ENCODE results near the gene ADARB2. TPM values are rescaled to one million over a fixed set of nuclear protein-coding genes. Genes with fewer than 3 reads are reported as not detected.

ADARB2 gene
- total and polyA plus RNA-seq, 7 experiments from 2014 or later, result 0.05 to 13.6 (median 6.3) TPM; not detected in 3

DNA sequence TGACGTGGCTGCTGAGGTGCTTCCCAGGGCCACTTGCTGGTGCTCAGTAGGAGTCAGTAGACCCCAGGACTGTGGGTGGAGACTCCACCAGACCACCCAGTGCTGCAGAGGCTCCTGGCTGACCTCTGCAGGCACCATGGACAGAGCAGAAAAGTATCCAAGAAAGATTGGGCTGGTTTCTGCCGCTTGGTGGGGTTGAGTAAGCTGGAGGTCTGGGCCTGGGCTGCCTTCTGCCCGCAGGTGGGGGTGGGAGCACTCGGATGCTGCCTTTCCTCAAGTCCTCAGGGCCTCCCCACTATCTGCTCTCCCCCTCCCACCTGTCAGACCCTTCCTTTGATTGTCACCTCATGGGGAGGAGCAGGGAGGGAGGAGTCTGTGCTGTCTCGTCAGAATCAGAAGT is 589.5 kb downstream of the ADARB2 start:
- H3K4me3 ChIP-seq (ENCODE audit: low read length), result no peak overlapping the region
- no peak overlapping the region for H3K27ac ChIP-seq (ENCODE audit: low read depth, low read length)
- Mint-ChIP-seq H3K27me3 (peaks cover 7 to 21% (median 16%) of the 10 kb centered on the region in 5 donors), H3K36me3 (peaks cover 0 to 4% (median under 1%) of the 10 kb centered on the region in 5 donors), H3K9me3 (peaks cover 0 to 34% (median 19%) of the 10 kb centered on the region in 11 donors), H3K4me3 (no peak overlapping the region), H3K4me1 (peaks cover 0 to 6% (median 2%) of the 10 kb centered on the region in 7 donors), H3K27ac (no peak overlapping the region)
- ChIA-PET CTCF (no interaction called here), POLR2A (no interaction called here)
- DNase-seq (no peak), ATAC-seq (no peak)
- no peaks in the 10 kb centered on the region for H3K9me3 ChIP-seq (ENCODE audit: control insufficient read depth in 2 of 3, low read length in 3 of 3)
- no peaks in the 10 kb centered on the region for H3K36me3 ChIP-seq (ENCODE audit: control insufficient read depth in 2 of 3, insufficient read depth in 3 of 3, low read length in 3 of 3)
- H3K27me3 ChIP-seq (ENCODE audit: control insufficient read depth in 2 of 2, insufficient read depth in 2 of 2, low read length in 2 of 2), result no peaks in the 10 kb centered on the region
- H3K4me1 ChIP-seq (ENCODE audit: control insufficient read depth in 2 of 2, insufficient read depth in 2 of 2, low read length in 2 of 2), result no peaks in the 10 kb centered on the region
- intact Hi-C loops (cut with micrococcal nuclease), result loop anchor here in 1 of 2 donors (10.0 kb wide), 1 partner anchor 1897 kb away; no protein-coding TSS in a partner anchor

DNA sequence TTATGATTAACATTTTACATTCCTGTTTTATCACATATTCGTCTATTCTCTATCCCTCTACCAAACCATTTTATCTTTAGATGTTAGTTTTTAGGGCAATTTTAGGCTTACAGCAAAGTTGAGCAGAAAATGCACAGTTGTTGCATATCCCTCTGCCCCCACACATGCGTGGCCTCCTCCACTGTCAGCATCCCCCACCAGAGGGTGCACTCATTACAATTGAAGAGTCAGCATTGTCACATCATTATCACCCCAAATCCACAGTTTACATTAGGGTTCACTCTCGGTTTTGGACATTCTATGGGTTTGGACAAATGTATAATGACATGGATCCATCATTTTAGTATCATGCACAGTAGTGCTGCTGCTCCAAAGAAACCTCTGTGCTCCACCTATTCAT is 594.7 kb downstream of the ADARB2 start:
- intact Hi-C loops (cut with micrococcal nuclease), result loop anchor here in 1 of 2 donors (1.0 to 10.0 kb wide), 2 partner anchors 227 to 1902 kb away; no protein-coding TSS in a partner anchor
- Histone ChIP-seq H3K27me3 (ENCODE audit: control insufficient read depth in 2 of 2, insufficient read depth in 2 of 2, low read length in 2 of 2) (no peaks in the 10 kb centered on the region), H3K4me1 (ENCODE audit: control insufficient read depth in 2 of 2, insufficient read depth in 2 of 2, low read length in 2 of 2) (no peaks in the 10 kb centered on the region), H3K27ac (ENCODE audit: low read depth, low read length) (no peak overlapping the region), H3K4me3 (ENCODE audit: low read length) (no peak overlapping the region), H3K9me3 (ENCODE audit: control insufficient read depth in 2 of 3, low read length in 3 of 3) (peaks cover 0 to 6% (median 0%) of the 10 kb centered on the region in 3 experiments), H3K36me3 (ENCODE audit: control insufficient read depth in 2 of 3, insufficient read depth in 3 of 3, low read length in 3 of 3) (no peaks in the 10 kb centered on the region)
- H3K36me3 Mint-ChIP-seq, result peaks cover 5 to 23% (median 8%) of the 10 kb centered on the region in 5 donors
- H3K4me3 Mint-ChIP-seq, result no peak overlapping the region
- peaks cover 7 to 40% (median 16%) of the 10 kb centered on the region in 5 donors for H3K27me3 Mint-ChIP-seq
- CTCF ChIA-PET, result no interaction called here
- H3K9me3 Mint-ChIP-seq, result peaks cover 8 to 64% (median 34%) of the 10 kb centered on the region in 11 donors
- DNase-seq (peak in 2 of 9 donors; percentile 17 to 19), ATAC-seq (no peak)
- POLR2A ChIA-PET, result no interaction called here
- no peak overlapping the region for H3K27ac Mint-ChIP-seq
- no peaks in the 10 kb centered on the region for H3K4me1 Mint-ChIP-seq

DNA sequence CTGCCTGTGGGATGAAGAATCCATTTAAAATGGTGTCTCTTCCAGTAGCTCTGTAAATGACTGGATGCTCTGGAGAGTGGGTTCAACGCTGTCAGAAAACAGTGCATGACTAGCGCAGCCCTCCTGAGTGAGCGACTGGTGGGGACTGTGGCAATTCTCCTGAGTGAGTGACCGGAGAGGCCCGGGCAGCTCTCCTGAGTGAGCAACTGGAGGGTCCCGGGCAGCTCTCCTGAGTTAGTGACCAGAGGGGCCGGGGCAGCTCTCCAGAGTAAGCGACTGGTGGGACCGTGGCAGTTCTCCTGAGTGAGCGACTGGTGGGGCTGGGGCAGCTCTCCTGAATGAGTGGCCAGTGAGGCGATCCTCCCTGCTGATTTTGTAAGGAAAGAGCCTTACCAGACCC is 595.6 kb downstream of the ADARB2 start:
- Histone ChIP-seq H3K27ac (ENCODE audit: low read depth, low read length) (no peak overlapping the region), H3K36me3 (ENCODE audit: control insufficient read depth in 2 of 3, insufficient read depth in 3 of 3, low read length in 3 of 3) (no peaks in the 10 kb centered on the region), H3K4me1 (ENCODE audit: control insufficient read depth in 2 of 2, insufficient read depth in 2 of 2, low read length in 2 of 2) (no peaks in the 10 kb centered on the region), H3K27me3 (ENCODE audit: control insufficient read depth in 2 of 2, insufficient read depth in 2 of 2, low read length in 2 of 2) (no peaks in the 10 kb centered on the region), H3K4me3 (ENCODE audit: low read length) (no peak overlapping the region), H3K9me3 (ENCODE audit: control insufficient read depth in 2 of 3, low read length in 3 of 3) (peaks cover 0 to 6% (median 0%) of the 10 kb centered on the region in 3 experiments)
- DNase-seq, result no peak
- Mint-ChIP-seq H3K27me3 (peaks cover under 1 to 40% (median 11%) of the 10 kb centered on the region in 5 donors), H3K27ac (no peak overlapping the region), H3K9me3 (peaks cover 8 to 62% (median 29%) of the 10 kb centered on the region in 11 donors), H3K36me3 (peaks cover 4 to 23% (median 6%) of the 10 kb centered on the region in 5 donors), H3K4me1 (no peaks in the 10 kb centered on the region), H3K4me3 (no peak overlapping the region)
- intact Hi-C loops (cut with micrococcal nuclease), result loop anchor here in 1 of 2 donors (1.0 to 10.0 kb wide), 2 partner anchors 228 to 1903 kb away; no protein-coding TSS in a partner anchor
- no peak for ATAC-seq
- ChIA-PET POLR2A (no interaction called here), CTCF (interaction anchor here (1.6 kb wide), 1 partner anchor 227 kb away, joined by 5 read pairs; no protein-coding TSS in a partner anchor)

DNA sequence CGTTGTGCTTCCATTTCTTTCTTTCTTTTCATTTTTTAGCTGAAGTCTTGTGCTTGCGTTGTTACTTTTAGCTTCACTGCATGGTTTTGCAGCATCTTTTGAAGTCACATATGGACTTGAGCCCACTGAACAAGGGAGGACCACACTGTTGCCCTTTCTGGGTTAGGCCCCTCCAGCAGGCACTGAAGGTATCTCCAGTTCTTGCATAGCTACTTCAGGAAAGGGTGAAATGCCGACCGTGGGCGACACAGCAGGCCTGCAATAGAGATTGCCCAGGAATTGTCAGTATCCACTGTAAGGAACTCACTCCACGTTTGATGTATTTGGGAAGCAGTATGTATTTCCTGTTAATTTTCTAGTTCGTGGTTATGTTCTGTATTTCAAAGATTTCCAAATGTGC is 596.1 kb downstream of the ADARB2 start:
- no peak overlapping the region for H3K27ac Mint-ChIP-seq
- H3K36me3 Mint-ChIP-seq, result peaks cover 4 to 23% (median 6%) of the 10 kb centered on the region in 5 donors
- no peak for ATAC-seq
- ChIA-PET POLR2A (no interaction called here), CTCF (interaction anchor here (1.6 kb wide), 1 partner anchor 228 kb away, joined by 5 read pairs; no protein-coding TSS in a partner anchor)
- intact Hi-C loops (cut with micrococcal nuclease), result loop anchor here in 1 of 2 donors (10.0 kb wide), 1 partner anchor 1904 kb away; no protein-coding TSS in a partner anchor
- Histone ChIP-seq H3K27me3 (ENCODE audit: control insufficient read depth in 2 of 2, insufficient read depth in 2 of 2, low read length in 2 of 2) (no peaks in the 10 kb centered on the region), H3K9me3 (ENCODE audit: control insufficient read depth in 2 of 3, low read length in 3 of 3) (peaks cover 0 to 6% (median 0%) of the 10 kb centered on the region in 3 experiments), H3K4me1 (ENCODE audit: control insufficient read depth in 2 of 2, insufficient read depth in 2 of 2, low read length in 2 of 2) (no peaks in the 10 kb centered on the region), H3K27ac (ENCODE audit: low read depth, low read length) (no peak overlapping the region), H3K36me3 (ENCODE audit: control insufficient read depth in 2 of 3, insufficient read depth in 3 of 3, low read length in 3 of 3) (no peaks in the 10 kb centered on the region), H3K4me3 (ENCODE audit: low read length) (no peak overlapping the region)
- no peaks in the 10 kb centered on the region for H3K4me1 Mint-ChIP-seq
- no peak for DNase-seq
- peaks cover 7 to 58% (median 25%) of the 10 kb centered on the region in 11 donors for H3K9me3 Mint-ChIP-seq
- peaks cover 0 to 40% (median 9%) of the 10 kb centered on the region in 5 donors for H3K27me3 Mint-ChIP-seq
- no peak overlapping the region for H3K4me3 Mint-ChIP-seq

DNA sequence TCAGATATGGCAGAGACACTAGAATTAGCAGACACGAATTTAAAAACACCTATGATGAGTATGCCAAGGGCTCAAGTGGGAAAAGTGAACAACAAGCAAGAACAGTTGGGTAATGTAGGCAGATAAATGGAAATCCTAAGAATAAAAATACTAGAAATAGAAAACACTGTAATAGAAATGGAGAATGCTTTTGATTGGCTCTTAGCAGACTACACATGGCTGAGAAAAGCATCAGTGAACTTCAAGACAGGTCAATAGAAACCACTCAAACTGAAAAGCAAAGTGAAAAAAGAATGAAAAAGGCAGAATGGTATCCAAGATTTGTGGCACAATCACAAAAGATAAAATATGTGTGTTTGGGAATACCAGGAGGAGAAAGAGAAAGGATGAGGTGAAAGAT is 598.8 kb downstream of the ADARB2 start:
- intact Hi-C loops (cut with micrococcal nuclease), result no loop called here
- H3K36me3 Mint-ChIP-seq, result peaks cover 5 to 23% (median 7%) of the 10 kb centered on the region in 5 donors
- ATAC-seq (no peak), DNase-seq (no peak)
- H3K4me3 ChIP-seq (ENCODE audit: low read length), result no peak overlapping the region
- H3K9me3 ChIP-seq (ENCODE audit: control insufficient read depth in 2 of 3, low read length in 3 of 3), result peaks cover 0 to 6% (median 0%) of the 10 kb centered on the region in 3 experiments
- ChIA-PET POLR2A (no interaction called here), CTCF (no interaction called here)
- peaks cover 7 to 35% (median 15%) of the 10 kb centered on the region in 11 donors for H3K9me3 Mint-ChIP-seq
- no peak overlapping the region for H3K27ac ChIP-seq (ENCODE audit: low read depth, low read length)
- no peak overlapping the region for H3K27ac Mint-ChIP-seq
- H3K36me3 ChIP-seq (ENCODE audit: control insufficient read depth in 2 of 3, insufficient read depth in 3 of 3, low read length in 3 of 3), result no peaks in the 10 kb centered on the region
- no peaks in the 10 kb centered on the region for H3K4me1 ChIP-seq (ENCODE audit: control insufficient read depth in 2 of 2, insufficient read depth in 2 of 2, low read length in 2 of 2)
- H3K4me1 Mint-ChIP-seq, result peaks cover 3 to 13% (median 5%) of the 10 kb centered on the region in 7 donors
- H3K27me3 ChIP-seq (ENCODE audit: control insufficient read depth in 2 of 2, insufficient read depth in 2 of 2, low read length in 2 of 2), result no peaks in the 10 kb centered on the region
- H3K4me3 Mint-ChIP-seq, result no peak overlapping the region
- peaks cover 0 to 26% (median 6%) of the 10 kb centered on the region in 5 donors for H3K27me3 Mint-ChIP-seq

DNA sequence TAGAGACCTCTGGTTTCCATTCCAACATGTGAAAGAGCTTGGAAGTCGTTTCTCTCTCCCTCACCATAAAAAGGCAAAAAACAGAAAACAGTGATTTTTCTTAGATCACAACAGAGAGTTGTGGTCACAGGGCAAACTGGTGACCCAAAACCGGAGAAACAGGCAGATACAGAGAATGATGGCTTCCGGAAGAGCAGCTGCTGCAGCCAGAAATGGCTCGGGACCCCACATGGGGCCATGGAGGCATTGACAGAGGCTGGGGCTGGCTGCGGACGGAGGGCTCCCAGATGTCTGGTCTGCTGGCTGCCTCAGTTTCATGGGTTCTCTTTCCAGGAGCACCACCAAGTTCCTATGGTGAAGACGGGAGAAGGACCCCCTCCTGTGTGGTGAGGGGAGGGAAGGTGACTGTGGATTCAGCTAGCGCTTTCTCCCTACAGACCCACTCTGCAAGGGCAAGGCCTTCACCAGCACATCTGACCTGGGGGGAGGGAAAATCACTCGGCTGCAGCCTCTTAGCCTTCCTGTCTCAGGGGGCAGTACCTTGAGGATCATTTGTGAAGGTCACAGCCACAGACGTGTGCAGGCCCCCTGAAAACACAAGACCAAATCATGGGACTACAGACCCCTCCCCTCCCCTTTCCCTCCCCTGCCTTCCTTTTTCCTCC is 599.7 kb downstream of the ADARB2 start:
- peaks cover 3 to 22% (median 9%) of the 10 kb centered on the region in 5 donors for H3K36me3 Mint-ChIP-seq
- Histone ChIP-seq H3K4me1 (ENCODE audit: control insufficient read depth in 2 of 2, insufficient read depth in 2 of 2, low read length in 2 of 2) (no peaks in the 10 kb centered on the region), H3K9me3 (ENCODE audit: control insufficient read depth in 2 of 3, low read length in 3 of 3) (peaks cover 0 to 6% (median 0%) of the 10 kb centered on the region in 3 experiments), H3K27ac (ENCODE audit: low read depth, low read length) (no peak overlapping the region), H3K27me3 (ENCODE audit: control insufficient read depth in 2 of 2, insufficient read depth in 2 of 2, low read length in 2 of 2) (no peaks in the 10 kb centered on the region), H3K36me3 (ENCODE audit: control insufficient read depth in 2 of 3, insufficient read depth in 3 of 3, low read length in 3 of 3) (no peaks in the 10 kb centered on the region), H3K4me3 (ENCODE audit: low read length) (no peak overlapping the region)
- H3K27me3 Mint-ChIP-seq, result peaks cover 0 to 22% (median 6%) of the 10 kb centered on the region in 5 donors
- ChIA-PET CTCF (no interaction called here), POLR2A (no interaction called here)
- intact Hi-C loops (cut with micrococcal nuclease), result no loop called here
- H3K27ac Mint-ChIP-seq, result no peak overlapping the region
- H3K9me3 Mint-ChIP-seq, result peaks cover 7 to 35% (median 15%) of the 10 kb centered on the region in 11 donors
- H3K4me3 Mint-ChIP-seq, result no peak overlapping the region
- peak in 1 of 9 donors; percentile 8 for DNase-seq
- no peak for ATAC-seq
- H3K4me1 Mint-ChIP-seq, result peaks cover 6 to 16% (median 11%) of the 10 kb centered on the region in 7 donors

Data from naive thymus-derived CD4-positive, alpha-beta T cell (primary cell).